ENCODE data around the gene PSMC4. TPM values are rescaled to one million over a fixed set of nuclear protein-coding genes. Genes with fewer than 3 reads are reported as not detected.

PSMC4 gene
- total RNA-seq, 1 donor from 2014 or later: 85.6 TPM

DNA sequence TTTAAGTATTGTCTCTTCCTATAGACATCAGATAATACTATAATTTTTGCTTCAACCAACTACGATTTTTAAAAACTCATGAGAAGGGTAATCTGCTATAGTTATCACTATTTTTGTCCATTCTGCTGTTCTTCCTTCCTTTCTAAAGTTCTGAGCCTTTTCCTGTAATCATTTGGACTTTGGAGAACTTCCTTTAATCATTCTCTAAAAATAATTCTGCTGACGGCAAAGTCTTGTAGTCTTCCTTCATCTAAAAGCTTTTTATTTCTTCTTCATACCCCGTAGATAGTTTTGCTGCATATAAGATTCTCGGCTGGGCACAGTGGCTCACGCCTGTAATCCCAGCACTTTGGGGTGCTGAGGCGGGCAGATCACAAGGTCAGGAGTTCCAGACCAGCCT is 31.4 kb upstream of the PSMC4 start:
- DNase-seq (ENCODE audit: extremely low spot score, unreplicated experiment): no peak
- Mint-ChIP-seq H3K27me3 (ENCODE audit: unreplicated experiment) (no peaks in the 10 kb centered on the region), H3K9me3 (ENCODE audit: unreplicated experiment) (peaks cover 13% of the 10 kb centered on the region), H3K4me3 (ENCODE audit: unreplicated experiment) (no peak overlapping the region), H3K36me3 (ENCODE audit: unreplicated experiment) (peaks cover 4% of the 10 kb centered on the region), H3K27ac (ENCODE audit: unreplicated experiment) (no peak overlapping the region), H3K4me1 (ENCODE audit: unreplicated experiment) (peaks cover 24% of the 10 kb centered on the region)
- TF ChIP-seq, protein P1, sequence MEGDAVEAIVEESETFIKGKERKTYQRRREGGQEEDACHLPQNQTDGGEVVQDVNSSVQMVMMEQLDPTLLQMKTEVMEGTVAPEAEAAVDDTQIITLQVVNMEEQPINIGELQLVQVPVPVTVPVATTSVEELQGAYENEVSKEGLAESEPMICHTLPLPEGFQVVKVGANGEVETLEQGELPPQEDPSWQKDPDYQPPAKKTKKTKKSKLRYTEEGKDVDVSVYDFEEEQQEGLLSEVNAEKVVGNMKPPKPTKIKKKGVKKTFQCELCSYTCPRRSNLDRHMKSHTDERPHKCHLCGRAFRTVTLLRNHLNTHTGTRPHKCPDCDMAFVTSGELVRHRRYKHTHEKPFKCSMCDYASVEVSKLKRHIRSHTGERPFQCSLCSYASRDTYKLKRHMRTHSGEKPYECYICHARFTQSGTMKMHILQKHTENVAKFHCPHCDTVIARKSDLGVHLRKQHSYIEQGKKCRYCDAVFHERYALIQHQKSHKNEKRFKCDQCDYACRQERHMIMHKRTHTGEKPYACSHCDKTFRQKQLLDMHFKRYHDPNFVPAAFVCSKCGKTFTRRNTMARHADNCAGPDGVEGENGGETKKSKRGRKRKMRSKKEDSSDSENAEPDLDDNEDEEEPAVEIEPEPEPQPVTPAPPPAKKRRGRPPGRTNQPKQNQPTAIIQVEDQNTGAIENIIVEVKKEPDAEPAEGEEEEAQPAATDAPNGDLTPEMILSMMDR (IDR thresholded peaks at IDR 0.05): no peak

DNA sequence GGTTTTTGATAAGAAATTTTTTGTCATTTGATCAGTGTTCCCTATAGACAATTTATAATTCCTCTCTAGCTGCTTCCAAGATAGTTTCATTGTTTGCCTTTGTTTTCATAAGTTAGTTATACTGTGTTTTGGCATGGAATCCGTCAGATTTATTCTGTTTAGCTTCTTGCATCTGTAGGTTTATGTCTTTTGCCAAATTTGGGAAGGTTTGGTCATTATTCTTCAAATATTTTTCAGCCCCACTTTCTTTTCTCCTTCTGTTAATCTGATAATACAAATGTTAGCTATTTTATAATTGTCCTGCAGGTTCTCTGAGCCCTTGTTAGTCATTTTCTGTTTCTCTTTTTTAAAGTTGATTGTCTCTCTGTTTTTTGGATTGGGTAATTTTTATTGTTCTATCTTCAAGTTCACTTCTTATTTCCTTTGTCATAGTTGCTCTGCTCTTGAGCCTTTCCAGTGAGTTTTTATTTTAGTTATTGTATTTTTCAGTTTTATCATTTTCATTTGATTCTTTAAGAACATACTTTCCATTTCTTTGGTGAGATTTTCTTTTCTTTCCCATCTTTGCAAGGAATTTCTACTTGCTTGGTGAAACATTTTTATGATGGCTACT is 30.6 kb upstream of the PSMC4 start:
- Mint-ChIP-seq H3K27ac (ENCODE audit: unreplicated experiment) (no peak overlapping the region), H3K4me1 (ENCODE audit: unreplicated experiment) (peaks cover 24% of the 10 kb centered on the region), H3K27me3 (ENCODE audit: unreplicated experiment) (no peaks in the 10 kb centered on the region), H3K36me3 (ENCODE audit: unreplicated experiment) (peaks cover 4% of the 10 kb centered on the region), H3K9me3 (ENCODE audit: unreplicated experiment) (peaks cover 13% of the 10 kb centered on the region), H3K4me3 (ENCODE audit: unreplicated experiment) (no peak overlapping the region)
- TF ChIP-seq, protein P1 (IDR thresholded peaks at IDR 0.05): no peak
- no peak for DNase-seq (ENCODE audit: extremely low spot score, unreplicated experiment)

DNA sequence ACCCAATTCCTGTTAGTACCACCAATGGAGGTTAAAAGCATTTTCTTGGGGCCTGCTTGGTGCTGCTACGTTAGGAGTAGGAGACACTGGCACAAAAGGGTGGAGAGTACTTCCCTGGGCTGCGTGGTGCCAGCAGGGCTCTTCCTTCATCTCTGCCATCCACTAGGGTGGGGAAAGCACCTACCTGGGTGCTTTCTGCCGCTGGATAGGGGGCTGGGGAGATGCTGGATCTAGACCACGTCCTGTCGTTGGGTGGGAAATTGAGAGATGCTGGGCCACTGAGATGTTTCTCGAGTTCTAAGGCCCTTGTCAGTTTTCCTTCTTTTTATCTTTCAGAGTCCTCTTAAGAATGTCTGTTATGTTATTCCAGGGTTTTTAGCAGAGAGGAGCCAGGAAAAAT is 29.8 kb upstream of the PSMC4 start:
- Mint-ChIP-seq H3K36me3 (ENCODE audit: unreplicated experiment) (peaks cover 4% of the 10 kb centered on the region), H3K27ac (ENCODE audit: unreplicated experiment) (peak overlapping the region; percentile 59), H3K4me1 (ENCODE audit: unreplicated experiment) (peaks cover 24% of the 10 kb centered on the region), H3K9me3 (ENCODE audit: unreplicated experiment) (peaks cover 13% of the 10 kb centered on the region), H3K4me3 (ENCODE audit: unreplicated experiment) (no peak overlapping the region), H3K27me3 (ENCODE audit: unreplicated experiment) (no peaks in the 10 kb centered on the region)
- DNase-seq (ENCODE audit: extremely low spot score, unreplicated experiment): peak; percentile 62
- TF ChIP-seq, protein P1 (IDR thresholded peaks at IDR 0.05): no peak

DNA sequence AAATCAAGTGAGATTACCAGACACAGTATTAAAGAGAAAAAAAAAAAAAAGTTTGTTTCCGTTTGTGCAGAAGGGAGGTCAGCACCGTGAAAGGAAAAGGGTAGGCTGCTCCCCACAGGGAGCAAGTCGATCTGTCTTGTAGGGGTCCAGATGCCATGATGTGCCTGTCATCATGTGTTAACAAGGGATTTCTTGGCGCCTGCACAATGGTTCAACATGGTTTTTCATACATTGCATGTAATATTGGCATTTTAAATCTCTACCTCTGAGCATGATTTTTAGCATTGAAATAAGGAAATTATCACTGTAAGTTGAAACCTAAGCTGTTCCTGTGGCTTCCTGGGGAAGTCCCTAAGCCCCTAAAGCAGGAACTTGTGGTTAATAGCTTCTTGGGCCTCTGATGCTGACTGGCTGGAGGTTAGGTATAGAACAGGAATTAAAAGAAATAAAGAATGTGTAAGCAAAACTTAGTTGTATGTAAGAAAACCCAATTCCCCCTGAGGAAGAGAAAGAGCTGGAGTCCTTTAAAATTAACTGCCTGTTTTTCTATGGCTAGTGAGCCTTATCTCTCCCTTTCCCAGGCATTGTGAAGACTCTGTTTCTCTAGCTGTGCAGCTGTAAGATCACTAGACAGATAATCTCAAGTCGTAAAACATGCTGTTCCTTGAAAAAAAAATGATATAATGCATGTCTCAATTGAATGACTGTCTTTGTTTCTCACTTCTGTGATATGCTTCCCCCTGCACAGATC is 29.2 kb upstream of the PSMC4 start:
- peaks cover 24% of the 10 kb centered on the region for H3K4me1 Mint-ChIP-seq (ENCODE audit: unreplicated experiment)
- H3K36me3 Mint-ChIP-seq (ENCODE audit: unreplicated experiment): peaks cover 4% of the 10 kb centered on the region
- H3K27ac Mint-ChIP-seq (ENCODE audit: unreplicated experiment): peak overlapping the region; percentile 59
- no peaks in the 10 kb centered on the region for H3K27me3 Mint-ChIP-seq (ENCODE audit: unreplicated experiment)
- H3K9me3 Mint-ChIP-seq (ENCODE audit: unreplicated experiment): peaks cover 13% of the 10 kb centered on the region
- DNase-seq (ENCODE audit: extremely low spot score, unreplicated experiment): peak; percentile 42
- H3K4me3 Mint-ChIP-seq (ENCODE audit: unreplicated experiment): no peak overlapping the region
- TF ChIP-seq, protein P1 (IDR thresholded peaks at IDR 0.05): no peak

DNA sequence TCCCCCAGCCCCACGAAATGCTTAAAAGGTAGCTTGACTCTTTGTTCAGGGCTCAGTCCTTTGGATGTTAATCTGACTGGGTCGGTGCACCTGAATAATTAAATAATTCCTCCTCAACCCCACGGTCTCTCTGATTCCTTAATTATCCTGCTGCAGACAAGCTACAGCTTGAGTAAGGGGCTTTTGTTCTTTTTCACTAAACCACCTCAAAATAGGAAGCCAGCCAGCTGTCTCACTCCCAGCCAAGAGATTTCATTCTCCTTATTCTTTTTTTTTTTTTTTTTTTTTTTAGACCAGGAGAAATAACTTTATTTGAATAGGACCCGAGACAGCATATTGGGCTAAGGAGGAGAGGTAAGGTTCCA is 28.6 kb upstream of the PSMC4 start:
- H3K27me3 Mint-ChIP-seq (ENCODE audit: unreplicated experiment): no peaks in the 10 kb centered on the region
- H3K4me1 Mint-ChIP-seq (ENCODE audit: unreplicated experiment): peaks cover 24% of the 10 kb centered on the region
- H3K4me3 Mint-ChIP-seq (ENCODE audit: unreplicated experiment): no peak overlapping the region
- H3K27ac Mint-ChIP-seq (ENCODE audit: unreplicated experiment): peak overlapping the region; percentile 59
- DNase-seq (ENCODE audit: extremely low spot score, unreplicated experiment): peak; percentile 40
- TF ChIP-seq, protein P1 (IDR thresholded peaks at IDR 0.05): no peak
- H3K36me3 Mint-ChIP-seq (ENCODE audit: unreplicated experiment): peaks cover 4% of the 10 kb centered on the region
- peaks cover 13% of the 10 kb centered on the region for H3K9me3 Mint-ChIP-seq (ENCODE audit: unreplicated experiment)

Measured in osteocyte (in vitro differentiated cells).